K562 (cell line): Measurements from ENCODE around the gene TADA1. TPM values are rescaled to one million over a fixed set of nuclear protein-coding genes. Genes with fewer than 3 reads are reported as not detected.

Experiments used
- ARNT ChIP-seq, 2 experiments: fragments of 450-650 bp; IDR thresholded peaks; 2 replicates each; pipeline ENCODE4 v1.6.1; 2016; ENCODE audit warnings: mild to moderate bottlenecking in 1 of 2
- BHLHE40 ChIP-seq: IDR thresholded peaks from 2 replicates; pipeline ENCODE4 v1.6.1; 2011; ENCODE audit warnings: low read length, improper control_type of control experiment
- C11orf30 ChIP-seq: fragments of 450-650 bp; IDR thresholded peaks from 2 replicates; pipeline ENCODE4 v1.6.1; 2016; ENCODE audit warnings: low read depth, mild to moderate bottlenecking
- CBX3 ChIP-seq, 2 experiments: IDR thresholded peaks; 1 replicate in 1 of 2; 2 replicates in 1 of 2; pipeline ENCODE4 v1.6.1; 2012; ENCODE audit warnings: inconsistent platforms in 2 of 2, low read length in 2 of 2, borderline replicate concordance in 1 of 2, control low read depth in 1 of 2
- CREBBP ChIP-seq: IDR thresholded peaks from one replicate; pipeline ENCODE4 v1.6.1; 2012; ENCODE audit warnings: low read depth, mild to moderate bottlenecking, control low read depth, inconsistent platforms, low read length
- CTCF ChIP-seq, 3 experiments: IDR thresholded peaks in 2 of 3; conservative IDR thresholded peaks in 1 of 3; 2 replicates each; pipeline ENCODE4 v1.5.1; 2011 to 2012; ENCODE audit warnings: low read length in 3 of 3, mild to moderate bottlenecking in 3 of 3, control low read depth in 2 of 3, improper control_type of control experiment in 1 of 3, inconsistent platforms in 1 of 3, low read depth in 1 of 3, mixed read lengths in 1 of 3, moderate library complexity in 1 of 3; ENCODE audit not compliant: insufficient read depth in 2 of 3
- HDGF ChIP-seq: fragments of 450-650 bp; IDR thresholded peaks from 2 replicates; pipeline ENCODE4 v1.6.1; 2016
- HNRNPUL1 ChIP-seq: fragments of 200-400 bp; formaldehyde crosslinking; IDR thresholded peaks from 2 replicates; pipeline ENCODE4 v1.6.1; 2017; ENCODE audit warnings: low read length
- JUN ChIP-seq, 2 experiments: sonication (generic) in 1 of 2; formaldehyde crosslinking in 1 of 2; IDR thresholded peaks; 2 replicates each; pipeline versions ENCODE4 v1.6.1 to v1.8.0; 2012 to 2022; ENCODE audit warnings: borderline replicate concordance in 2 of 2, mild to moderate bottlenecking in 2 of 2, improper control_type of control experiment in 1 of 2, low read depth in 1 of 2, low read length in 1 of 2, missing genetic modification reagents in 1 of 2
- LCOR ChIP-seq: sonication (generic); formaldehyde crosslinking; IDR thresholded peaks from 2 replicates; pipeline ENCODE4 v1.8.0; 2022; ENCODE audit warnings: mild to moderate bottlenecking, missing genetic modification reagents
- PCBP1 ChIP-seq: fragments of 200-400 bp; formaldehyde crosslinking; IDR thresholded peaks from 2 replicates; pipeline ENCODE4 v1.6.1; 2018; ENCODE audit warnings: mild to moderate bottlenecking, low read depth, low read length; ENCODE audit not compliant: poor library complexity, severe bottlenecking
- PTBP1 ChIP-seq: fragments of 200-400 bp; formaldehyde crosslinking; IDR thresholded peaks from 2 replicates; pipeline ENCODE4 v1.6.1; 2017; ENCODE audit warnings: low read depth, low read length
- RAD21 ChIP-seq, 2 experiments: fragments of 250-450 bp in 1 of 2; fragments of 450-650 bp in 1 of 2; sonication (Bioruptor Pico) in 1 of 2; formaldehyde crosslinking in 1 of 2; IDR thresholded peaks in 1 of 2; conservative IDR thresholded peaks in 1 of 2; 2 replicates each; pipeline versions ENCODE4 v1.4.0 to v1.8.0; 2020 to 2022; ENCODE audit warnings: mild to moderate bottlenecking in 2 of 2, moderate library complexity in 1 of 2
- SMARCA4 ChIP-seq: fragments of 450-650 bp; IDR thresholded peaks from 2 replicates; pipeline ENCODE4 v1.6.1; 2016
- TBL1XR1 ChIP-seq, 2 experiments: IDR thresholded peaks; 2 replicates each; pipeline ENCODE4 v1.6.1; 2012; ENCODE audit warnings: improper control_type of control experiment in 2 of 2, low read length in 2 of 2, mild to moderate bottlenecking in 1 of 2
- TEAD4 ChIP-seq, 2 experiments: sonication (generic) in 1 of 2; formaldehyde crosslinking in 1 of 2; IDR thresholded peaks; 2 replicates each; pipeline versions ENCODE4 v1.6.1 to v1.8.0; 2012 to 2022; ENCODE audit warnings: borderline replicate concordance in 1 of 2, inconsistent platforms in 1 of 2, low read length in 1 of 2, mild to moderate bottlenecking in 1 of 2, missing genetic modification reagents in 1 of 2
- ZEB2 ChIP-seq: fragments of 450-650 bp; IDR thresholded peaks from 2 replicates; pipeline ENCODE4 v1.6.1; 2016
- polyA plus RNA-seq, 8 experiments: library from polyadenylated mRNA; depleted of rRNA in 4 of 8; stranded (reverse) in 5 of 8; unstranded in 3 of 8; fragments of >200 nt; fragmentation: Nextera tagmentation in 2 of 8; fragmentation: Illumina TruSeq in 1 of 8; extraction: Ambion mirVana in 2 of 8; extraction: Trizol in 1 of 8; gene quantifications; 2 replicates each; pipeline versions ENCODE4 v1.2.1 to v1.2.3, GENCODE V29; 2011 to 2014; ENCODE audit warnings: inconsistent platforms in 1 of 8, missing spikeins in 1 of 8
- total RNA-seq, 7 experiments: library from RNA; depleted of rRNA in 6 of 7; stranded (reverse); fragments of >200 nt in 6 of 7; fragmentation: Illumina TruSeq in 2 of 7; extraction: Trizol in 2 of 7; gene quantifications; 2 replicates each; pipeline versions ENCODE4 v1.2.1 to v1.2.3, GENCODE V29; 2011 to 2021; ENCODE audit warnings: low replicate concordance in 1 of 7
- TF ChIP-seq, protein P1 (sequence below): fragments of 250-450 bp; sonication (Bioruptor Pico); IDR thresholded peaks from 2 replicates; pipeline ENCODE4 v1.4.0; 2020; ENCODE audit warnings: mild to moderate bottlenecking, moderate library complexity
- TF ChIP-seq, protein P2 (sequence below), 2 experiments: fragments of 450-650 bp; IDR thresholded peaks; 2 replicates each; pipeline ENCODE4 v1.6.1; 2016

Gene TADA1
- total and polyA plus RNA-seq, 9 of the 15 experiments (the other 6 are each of a cell fraction or from before 2014, with no cell fraction given): 15.9 to 76.5 (median 28.7) TPM

DNA sequence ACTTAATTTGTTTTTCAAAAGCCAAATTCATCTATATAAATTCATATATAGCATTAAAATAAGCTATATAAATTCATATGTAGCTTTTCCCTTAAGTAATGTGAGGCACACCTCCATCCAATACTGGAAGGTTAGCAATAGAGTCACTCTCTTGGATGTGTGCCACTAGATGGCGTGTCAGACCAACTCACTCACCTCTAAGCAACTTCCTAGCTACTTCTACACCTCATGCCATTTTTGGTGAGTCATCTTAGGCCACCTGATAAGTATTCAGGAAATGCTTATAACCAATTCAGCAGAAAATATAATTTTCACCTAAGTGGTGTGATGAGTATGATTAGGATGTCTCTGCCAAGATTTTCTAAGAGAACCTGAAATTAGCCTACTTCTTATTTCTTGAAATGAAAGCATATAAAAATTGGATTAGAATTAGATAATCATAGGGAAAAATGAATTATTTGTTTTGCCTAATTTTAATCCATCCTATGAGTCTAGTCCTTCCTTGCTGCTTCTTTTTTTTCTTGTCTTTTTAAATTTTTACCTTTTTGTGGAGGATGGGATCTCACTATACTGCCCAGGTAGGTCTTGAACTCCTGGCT is 34.4 kb upstream of the TADA1 start (continued):
- no peak for TF ChIP-seq PCBP1
- TF ChIP-seq RAD21 (CRISPR knock-in tag; conservative IDR thresholded peaks at IDR 0.05 in 1 of 2, IDR thresholded peaks at IDR 0.05 in 1 of 2): peak; percentile 93 to 96
- 0 out of 2 replicates have a peak, but pooled peaks have one; percentile 46 for TF ChIP-seq LCOR (CRISPR knock-in tag)
- TF ChIP-seq JUN (IDR thresholded peaks at IDR 0.05; ENCODE audit: borderline replicate concordance, low read depth, low read length): peak; percentile 92
- TF ChIP-seq JUN (CRISPR knock-in tag; IDR thresholded peaks at IDR 0.05; ENCODE audit: borderline replicate concordance): no peak
- peak in 1 of 2 experiments; percentile 52; a peak in 1 of 4 replicates for TF ChIP-seq ARNT (IDR thresholded peaks at IDR 0.05)
- TF ChIP-seq CTCF (IDR thresholded peaks at IDR 0.05 in 2 of 3, conservative IDR thresholded peaks at IDR 0.05 in 1 of 3; ENCODE audit: insufficient read depth in 2 of 3, low read depth in 1 of 3, low read length in 3 of 3): peak; percentile 84 to 98 (median 91)
- TF ChIP-seq BHLHE40: peak; percentile 33; the same call in 1 of the 2 replicates
- no peak for TF ChIP-seq PTBP1
- TF ChIP-seq TBL1XR1 (IDR thresholded peaks at IDR 0.05; ENCODE audit: low read length in 2 of 2): 0 out of 4 replicates have a peak, but pooled peaks of 1 of the 2 experiments have one; percentile 59
- TF ChIP-seq SMARCA4: peak; percentile 81
- TF ChIP-seq, protein P1, sequence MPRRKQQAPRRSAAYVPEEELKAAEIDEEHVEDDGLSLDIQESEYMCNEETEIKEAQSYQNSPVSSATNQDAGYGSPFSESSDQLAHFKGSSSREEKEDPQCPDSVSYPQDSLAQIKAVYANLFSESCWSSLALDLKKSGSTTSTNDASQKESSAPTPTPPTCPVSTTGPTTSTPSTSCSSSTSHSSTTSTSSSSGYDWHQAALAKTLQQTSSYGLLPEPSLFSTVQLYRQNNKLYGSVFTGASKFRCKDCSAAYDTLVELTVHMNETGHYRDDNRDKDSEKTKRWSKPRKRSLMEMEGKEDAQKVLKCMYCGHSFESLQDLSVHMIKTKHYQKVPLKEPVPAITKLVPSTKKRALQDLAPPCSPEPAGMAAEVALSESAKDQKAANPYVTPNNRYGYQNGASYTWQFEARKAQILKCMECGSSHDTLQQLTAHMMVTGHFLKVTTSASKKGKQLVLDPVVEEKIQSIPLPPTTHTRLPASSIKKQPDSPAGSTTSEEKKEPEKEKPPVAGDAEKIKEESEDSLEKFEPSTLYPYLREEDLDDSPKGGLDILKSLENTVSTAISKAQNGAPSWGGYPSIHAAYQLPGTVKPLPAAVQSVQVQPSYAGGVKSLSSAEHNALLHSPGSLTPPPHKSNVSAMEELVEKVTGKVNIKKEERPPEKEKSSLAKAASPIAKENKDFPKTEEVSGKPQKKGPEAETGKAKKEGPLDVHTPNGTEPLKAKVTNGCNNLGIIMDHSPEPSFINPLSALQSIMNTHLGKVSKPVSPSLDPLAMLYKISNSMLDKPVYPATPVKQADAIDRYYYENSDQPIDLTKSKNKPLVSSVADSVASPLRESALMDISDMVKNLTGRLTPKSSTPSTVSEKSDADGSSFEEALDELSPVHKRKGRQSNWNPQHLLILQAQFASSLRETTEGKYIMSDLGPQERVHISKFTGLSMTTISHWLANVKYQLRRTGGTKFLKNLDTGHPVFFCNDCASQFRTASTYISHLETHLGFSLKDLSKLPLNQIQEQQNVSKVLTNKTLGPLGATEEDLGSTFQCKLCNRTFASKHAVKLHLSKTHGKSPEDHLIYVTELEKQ (CRISPR knock-in tag): no peak
- TF ChIP-seq CBX3 (IDR thresholded peaks at IDR 0.05; ENCODE audit: borderline replicate concordance in 1 of 2, low read length in 2 of 2): peak in 1 of 2 experiments; percentile 86; a peak in 1 of 3 replicates
- no peak for TF ChIP-seq HDGF
- TF ChIP-seq ZEB2: peak; percentile 82
- TF ChIP-seq HNRNPUL1: no peak
- TF ChIP-seq, protein P2, sequence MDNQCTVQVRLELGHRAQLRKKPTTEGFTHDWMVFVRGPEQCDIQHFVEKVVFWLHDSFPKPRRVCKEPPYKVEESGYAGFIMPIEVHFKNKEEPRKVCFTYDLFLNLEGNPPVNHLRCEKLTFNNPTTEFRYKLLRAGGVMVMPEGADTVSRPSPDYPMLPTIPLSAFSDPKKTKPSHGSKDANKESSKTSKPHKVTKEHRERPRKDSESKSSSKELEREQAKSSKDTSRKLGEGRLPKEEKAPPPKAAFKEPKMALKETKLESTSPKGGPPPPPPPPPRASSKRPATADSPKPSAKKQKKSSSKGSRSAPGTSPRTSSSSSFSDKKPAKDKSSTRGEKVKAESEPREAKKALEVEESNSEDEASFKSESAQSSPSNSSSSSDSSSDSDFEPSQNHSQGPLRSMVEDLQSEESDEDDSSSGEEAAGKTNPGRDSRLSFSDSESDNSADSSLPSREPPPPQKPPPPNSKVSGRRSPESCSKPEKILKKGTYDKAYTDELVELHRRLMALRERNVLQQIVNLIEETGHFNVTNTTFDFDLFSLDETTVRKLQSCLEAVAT (IDR thresholded peaks at IDR 0.05): no peak
- peak; percentile 33; the same call in 1 of the 2 replicates for TF ChIP-seq TEAD4 (IDR thresholded peaks at IDR 0.05; ENCODE audit: low read length)
- TF ChIP-seq TEAD4 (CRISPR knock-in tag; IDR thresholded peaks at IDR 0.05; ENCODE audit: borderline replicate concordance): no peak
- TF ChIP-seq CREBBP: no peak
- peak; percentile 96 for TF ChIP-seq C11orf30
